ENCODE measurements around the gene LHX8.

- TF ChIP-seq, protein P1, sequence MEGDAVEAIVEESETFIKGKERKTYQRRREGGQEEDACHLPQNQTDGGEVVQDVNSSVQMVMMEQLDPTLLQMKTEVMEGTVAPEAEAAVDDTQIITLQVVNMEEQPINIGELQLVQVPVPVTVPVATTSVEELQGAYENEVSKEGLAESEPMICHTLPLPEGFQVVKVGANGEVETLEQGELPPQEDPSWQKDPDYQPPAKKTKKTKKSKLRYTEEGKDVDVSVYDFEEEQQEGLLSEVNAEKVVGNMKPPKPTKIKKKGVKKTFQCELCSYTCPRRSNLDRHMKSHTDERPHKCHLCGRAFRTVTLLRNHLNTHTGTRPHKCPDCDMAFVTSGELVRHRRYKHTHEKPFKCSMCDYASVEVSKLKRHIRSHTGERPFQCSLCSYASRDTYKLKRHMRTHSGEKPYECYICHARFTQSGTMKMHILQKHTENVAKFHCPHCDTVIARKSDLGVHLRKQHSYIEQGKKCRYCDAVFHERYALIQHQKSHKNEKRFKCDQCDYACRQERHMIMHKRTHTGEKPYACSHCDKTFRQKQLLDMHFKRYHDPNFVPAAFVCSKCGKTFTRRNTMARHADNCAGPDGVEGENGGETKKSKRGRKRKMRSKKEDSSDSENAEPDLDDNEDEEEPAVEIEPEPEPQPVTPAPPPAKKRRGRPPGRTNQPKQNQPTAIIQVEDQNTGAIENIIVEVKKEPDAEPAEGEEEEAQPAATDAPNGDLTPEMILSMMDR (IDR thresholded peaks at IDR 0.05), result peak; percentile 97
- TF ChIP-seq SIN3A (IDR thresholded peaks at IDR 0.05; ENCODE audit: borderline replicate concordance, low read depth, low read length), result no peak
- peak; percentile 76 for TF ChIP-seq SMC3 (IDR thresholded peaks at IDR 0.05; ENCODE audit: low read depth, low read length)
- no peak for TF ChIP-seq CHD2 (IDR thresholded peaks at IDR 0.05; ENCODE audit: low read length, partially characterized antibody)
- TF ChIP-seq EP300 (IDR thresholded peaks at IDR 0.05; ENCODE audit: borderline replicate concordance in 1 of 2, low read depth in 1 of 2, low read length in 1 of 2), result no peak
- TF ChIP-seq TAF1 (IDR thresholded peaks at IDR 0.05; ENCODE audit: borderline replicate concordance, low read depth, low read length), result no peak
- no peak for TF ChIP-seq NFIC (IDR thresholded peaks at IDR 0.05; ENCODE audit: borderline replicate concordance)
- TF ChIP-seq RFX5 (IDR thresholded peaks at IDR 0.05; ENCODE audit: low read length), result no peak
- TF ChIP-seq RCOR1 (IDR thresholded peaks at IDR 0.05; ENCODE audit: low read length), result no peak
- no peak for TF ChIP-seq MXI1 (IDR thresholded peaks at IDR 0.05; ENCODE audit: low read depth, low read length)
These were observed 69.5 kb downstream of the LHX8 start for GRCh38 chr1:75203415-75204277.
